Astrocyte (in vitro differentiated cells and primary cell): Measurements from ENCODE around the gene WDR45B. TPM values are rescaled to one million over a fixed set of nuclear protein-coding genes. Genes with fewer than 3 reads are reported as not detected.

Source experiments
- DNase-seq: peaks from one replicate; pipeline ENCODE4 v3.0.0-alpha.2; 2010; ENCODE audit warnings: low read depth
- FAIRE-seq: peaks from 2 replicates; lab custom pipeline; 2011; peaks lifted over from hg19 to GRCh38; lab: Jason Lieb, UNC
- H2AFZ ChIP-seq: 2 replicates; pipeline ENCODE4 v1.6.0; 2012; ENCODE audit warnings: low read depth, low read length, inconsistent platforms
- H3K27ac ChIP-seq: 2 replicates; pipeline ENCODE4 v1.5.1; 2011; ENCODE audit warnings: low read depth, low read length, inconsistent platforms
- H3K27me3 ChIP-seq: 2 replicates; pipeline ENCODE4 v1.6.0; 2011; ENCODE audit warnings: low read length, inconsistent platforms; ENCODE audit not compliant: insufficient read depth
- H3K36me3 ChIP-seq: 2 replicates; pipeline ENCODE4 v1.5.1; 2011; ENCODE audit warnings: low read length, inconsistent platforms; ENCODE audit not compliant: insufficient read depth
- H3K4me1 ChIP-seq: 2 replicates; pipeline ENCODE4 v1.5.1; 2011; ENCODE audit warnings: low read length, inconsistent platforms; ENCODE audit not compliant: insufficient read depth
- H3K4me2 ChIP-seq: 2 replicates; pipeline ENCODE4 v1.6.0; 2012; ENCODE audit warnings: low read length, inconsistent platforms
- H3K4me3 ChIP-seq: 2 replicates; pipeline ENCODE4 v1.5.1; 2011; ENCODE audit warnings: low read depth, mild to moderate bottlenecking, low read length, inconsistent platforms; ENCODE audit not compliant: insufficient read depth
- H3K79me2 ChIP-seq: 2 replicates; pipeline ENCODE4 v1.6.0; 2012; ENCODE audit warnings: mild to moderate bottlenecking, low read length, inconsistent platforms; ENCODE audit not compliant: insufficient read depth
- H3K9ac ChIP-seq: 2 replicates; pipeline ENCODE4 v1.6.0; 2012; ENCODE audit warnings: mild to moderate bottlenecking, low read length, inconsistent platforms
- H3K9me3 ChIP-seq: 2 replicates; pipeline ENCODE4 v1.5.1; 2012; ENCODE audit warnings: low read depth, mild to moderate bottlenecking, low read length, inconsistent platforms; ENCODE audit not compliant: insufficient read depth
- H4K20me1 ChIP-seq: 2 replicates; pipeline ENCODE4 v1.6.0; 2012; ENCODE audit warnings: low read length, inconsistent platforms; ENCODE audit not compliant: insufficient read depth
- H3K27ac Mint-ChIP-seq: one replicate; pipeline ENCODE4 v1.8.0; 2021; ENCODE audit warnings: mild to moderate bottlenecking, mixed read lengths; ENCODE audit not compliant: unreplicated experiment
- H3K27me3 Mint-ChIP-seq: one replicate; pipeline ENCODE4 v1.8.0; 2021; ENCODE audit warnings: low read depth, mixed read lengths; ENCODE audit not compliant: unreplicated experiment
- H3K36me3 Mint-ChIP-seq: one replicate; pipeline ENCODE4 v1.8.0; 2021; ENCODE audit warnings: low read depth, mixed read lengths; ENCODE audit not compliant: unreplicated experiment
- H3K4me1 Mint-ChIP-seq: one replicate; pipeline ENCODE4 v1.8.0; 2021; ENCODE audit warnings: low read depth, mixed read lengths; ENCODE audit not compliant: unreplicated experiment
- H3K4me3 Mint-ChIP-seq: one replicate; pipeline ENCODE4 v1.8.0; 2021; ENCODE audit warnings: mild to moderate bottlenecking, moderate library complexity, mixed read lengths; ENCODE audit not compliant: unreplicated experiment
- H3K9me3 Mint-ChIP-seq: one replicate; pipeline ENCODE4 v1.8.0; 2021; ENCODE audit warnings: mild to moderate bottlenecking, mixed read lengths; ENCODE audit not compliant: unreplicated experiment
- EZH2 ChIP-seq: IDR thresholded peaks from 2 replicates; pipeline ENCODE4 v1.6.1; 2012; ENCODE audit warnings: mild to moderate bottlenecking, low read length, inconsistent platforms; ENCODE audit not compliant: insufficient read depth
- total RNA-seq: library from RNA; stranded (reverse); gene quantifications from 2 replicates; pipeline ENCODE4 v1.2.1, GENCODE V29; 2021
- TF ChIP-seq, protein P1 (sequence below): IDR thresholded peaks from 2 replicates; pipeline ENCODE4 v1.5.1; 2011; ENCODE audit warnings: low read depth, mild to moderate bottlenecking, inconsistent platforms, low read length, moderate library complexity; ENCODE audit not compliant: insufficient read depth

Gene WDR45B
- total RNA-seq, 1 donor from 2014 or later = 75.4 TPM

DNA sequence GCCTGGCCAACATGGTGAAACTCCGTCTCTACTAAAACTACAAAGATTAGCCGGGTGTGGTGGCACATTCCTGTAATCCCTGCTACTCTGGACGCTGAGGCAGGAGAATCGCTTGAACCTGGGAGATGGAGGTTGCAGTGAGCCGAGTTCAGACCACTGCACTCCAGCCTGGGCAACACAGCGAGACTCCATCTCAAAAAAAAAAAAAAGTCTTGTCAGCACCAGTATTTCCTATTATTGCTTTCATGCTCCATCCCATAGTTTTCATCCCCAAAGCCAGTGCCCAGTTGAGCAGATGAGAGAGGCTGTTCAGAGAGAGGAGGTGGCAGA lies 58.4 kb downstream of the WDR45B start:
- no peaks in the 10 kb centered on the region for H3K9me3 Mint-ChIP-seq
- no peak overlapping the region for H3K27ac Mint-ChIP-seq
- H3K27me3 Mint-ChIP-seq = no peaks in the 10 kb centered on the region
- H3K9me3 ChIP-seq = no peaks in the 10 kb centered on the region
- no peak overlapping the region for H3K27ac ChIP-seq
- peaks cover 14% of the 10 kb centered on the region for H4K20me1 ChIP-seq
- FAIRE-seq = no peak
- no peak for DNase-seq
- no peaks in the 10 kb centered on the region for H3K27me3 ChIP-seq
- H3K4me1 ChIP-seq = peaks cover 8% of the 10 kb centered on the region
- peaks cover 12% of the 10 kb centered on the region for H3K79me2 ChIP-seq
- peaks cover 7% of the 10 kb centered on the region for H3K36me3 ChIP-seq
- no peak overlapping the region for H3K4me3 Mint-ChIP-seq
- TF ChIP-seq EZH2 = no peak
- TF ChIP-seq, protein P1, sequence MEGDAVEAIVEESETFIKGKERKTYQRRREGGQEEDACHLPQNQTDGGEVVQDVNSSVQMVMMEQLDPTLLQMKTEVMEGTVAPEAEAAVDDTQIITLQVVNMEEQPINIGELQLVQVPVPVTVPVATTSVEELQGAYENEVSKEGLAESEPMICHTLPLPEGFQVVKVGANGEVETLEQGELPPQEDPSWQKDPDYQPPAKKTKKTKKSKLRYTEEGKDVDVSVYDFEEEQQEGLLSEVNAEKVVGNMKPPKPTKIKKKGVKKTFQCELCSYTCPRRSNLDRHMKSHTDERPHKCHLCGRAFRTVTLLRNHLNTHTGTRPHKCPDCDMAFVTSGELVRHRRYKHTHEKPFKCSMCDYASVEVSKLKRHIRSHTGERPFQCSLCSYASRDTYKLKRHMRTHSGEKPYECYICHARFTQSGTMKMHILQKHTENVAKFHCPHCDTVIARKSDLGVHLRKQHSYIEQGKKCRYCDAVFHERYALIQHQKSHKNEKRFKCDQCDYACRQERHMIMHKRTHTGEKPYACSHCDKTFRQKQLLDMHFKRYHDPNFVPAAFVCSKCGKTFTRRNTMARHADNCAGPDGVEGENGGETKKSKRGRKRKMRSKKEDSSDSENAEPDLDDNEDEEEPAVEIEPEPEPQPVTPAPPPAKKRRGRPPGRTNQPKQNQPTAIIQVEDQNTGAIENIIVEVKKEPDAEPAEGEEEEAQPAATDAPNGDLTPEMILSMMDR = no peak
- no peak overlapping the region for H3K4me3 ChIP-seq
- peaks cover 14% of the 10 kb centered on the region for H3K36me3 Mint-ChIP-seq
- no peak overlapping the region for H2AFZ ChIP-seq
- H3K9ac ChIP-seq = no peak overlapping the region
- peaks cover 8% of the 10 kb centered on the region for H3K4me1 Mint-ChIP-seq
- no peak overlapping the region for H3K4me2 ChIP-seq

DNA sequence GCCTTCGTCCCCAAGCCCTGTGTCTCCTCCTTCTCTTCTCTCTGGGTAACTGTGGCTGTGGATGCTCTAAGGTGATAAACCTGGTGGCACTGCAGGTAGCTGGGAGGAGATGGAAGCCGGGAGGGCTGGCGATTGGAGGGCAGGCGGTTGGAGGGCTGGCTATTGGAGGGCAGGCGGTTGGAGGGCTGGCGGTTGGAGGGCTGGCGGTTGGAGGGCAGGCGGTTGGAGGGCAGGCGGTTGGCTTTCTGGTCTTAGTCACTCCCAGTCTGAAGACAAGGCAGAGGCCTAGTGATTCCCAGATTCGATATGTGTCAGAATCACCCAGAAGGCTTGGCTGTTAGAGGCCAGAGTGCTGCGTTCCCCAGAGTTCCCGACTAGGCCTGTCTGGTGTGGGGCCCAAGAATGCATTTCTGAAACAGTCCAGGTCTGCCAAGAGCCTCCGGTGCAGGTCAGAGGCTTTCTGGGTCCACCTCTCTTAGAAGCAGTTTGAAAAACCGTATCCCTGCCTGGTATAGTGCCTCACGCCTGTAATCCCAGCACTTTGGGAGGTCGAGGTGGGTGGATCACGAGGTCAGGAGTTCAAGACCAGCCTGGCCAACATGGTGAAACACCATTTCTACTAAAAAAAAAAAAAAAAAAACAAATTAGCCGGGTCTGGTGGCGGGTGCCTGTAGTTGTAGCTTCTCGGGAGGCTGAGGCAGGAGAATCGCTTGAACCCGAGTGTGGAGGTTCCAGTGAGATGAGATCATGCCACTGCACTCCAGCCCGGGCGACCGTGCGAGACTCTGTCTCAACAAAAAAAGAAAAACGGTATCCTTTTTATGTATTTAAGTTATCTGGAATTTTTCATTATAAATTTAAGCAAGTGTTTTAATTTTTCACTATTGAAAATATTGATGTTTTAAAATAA lies 59.7 kb downstream of the WDR45B start:
- no peak overlapping the region for H3K4me3 Mint-ChIP-seq
- Histone ChIP-seq H2AFZ (no peak overlapping the region), H3K9me3 (no peaks in the 10 kb centered on the region), H3K9ac (no peak overlapping the region), H3K36me3 (peaks cover 7% of the 10 kb centered on the region), H3K4me3 (no peak overlapping the region), H3K27me3 (no peaks in the 10 kb centered on the region), H3K4me2 (no peak overlapping the region), H4K20me1 (peaks cover 17% of the 10 kb centered on the region), H3K27ac (no peak overlapping the region), H3K79me2 (peaks cover 2% of the 10 kb centered on the region), H3K4me1 (peaks cover 3% of the 10 kb centered on the region)
- FAIRE-seq = no peak
- no peak for TF ChIP-seq EZH2
- TF ChIP-seq, protein P1 = no peak
- peaks cover 16% of the 10 kb centered on the region for H3K36me3 Mint-ChIP-seq
- H3K4me1 Mint-ChIP-seq = peaks cover 8% of the 10 kb centered on the region
- no peak overlapping the region for H3K27ac Mint-ChIP-seq
- no peaks in the 10 kb centered on the region for H3K27me3 Mint-ChIP-seq
- no peaks in the 10 kb centered on the region for H3K9me3 Mint-ChIP-seq
- DNase-seq = no peak
